GM21619 (cell line): Measurements from ENCODE around the gene WDSUB1.

Experiments used
- ATAC-seq: cut with Tn5 transposase; IDR thresholded peaks from one replicate; pipeline ENCODE4 v1.9.1; 2021; ENCODE audit not compliant: unreplicated experiment

WDSUB1 gene

GRCh38 chr2:159199761-159200465 lies 86.6 kb downstream of the WDSUB1 start:
- no peak for ATAC-seq

DNA sequence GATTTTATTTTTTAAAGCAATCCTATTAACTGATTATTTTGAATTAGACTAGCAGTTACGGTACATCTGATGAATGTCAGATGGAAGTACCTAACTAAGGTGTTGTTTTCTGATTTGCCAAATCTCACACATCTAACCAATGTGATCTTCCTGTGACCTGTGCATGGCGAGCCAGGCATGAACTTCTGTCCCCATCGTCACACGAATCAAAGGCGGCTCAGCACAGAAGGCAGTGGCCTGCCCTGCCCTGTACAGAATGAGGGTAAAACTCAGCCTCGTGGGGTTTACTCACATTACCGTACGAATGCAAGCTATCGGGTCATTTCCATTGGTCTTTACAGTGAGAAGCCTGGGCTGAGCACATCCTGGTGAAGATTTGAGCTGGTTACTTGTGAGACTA lies 87.3 kb downstream of the WDSUB1 start:
- no peak for ATAC-seq

DNA sequence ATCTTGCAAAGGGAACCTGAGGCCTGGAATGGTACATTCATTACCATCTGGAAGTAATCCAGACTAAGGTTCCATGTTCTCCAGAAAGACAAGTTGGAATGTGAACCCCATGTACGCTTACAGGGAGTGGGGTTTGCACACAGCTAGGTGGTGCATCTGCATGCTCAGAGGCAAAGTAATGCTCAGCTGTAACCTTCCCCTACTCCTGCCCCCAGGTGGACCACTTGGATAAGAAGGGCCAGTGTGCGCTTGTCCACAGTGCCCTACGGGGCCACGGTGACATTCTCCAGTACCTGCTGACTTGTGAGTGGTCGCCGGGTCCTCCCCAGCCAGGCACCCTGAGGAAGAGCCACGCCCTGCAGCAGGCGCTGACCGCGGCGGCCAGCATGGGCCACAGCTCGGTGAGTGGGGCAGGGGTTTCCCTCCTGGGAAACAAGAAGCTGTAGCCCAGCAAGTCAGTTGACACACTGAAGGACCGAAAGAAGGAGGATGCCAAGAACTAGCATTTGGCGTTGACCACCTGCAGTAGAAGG lies 90.0 kb downstream of the WDSUB1 start:
- no peak for ATAC-seq

DNA sequence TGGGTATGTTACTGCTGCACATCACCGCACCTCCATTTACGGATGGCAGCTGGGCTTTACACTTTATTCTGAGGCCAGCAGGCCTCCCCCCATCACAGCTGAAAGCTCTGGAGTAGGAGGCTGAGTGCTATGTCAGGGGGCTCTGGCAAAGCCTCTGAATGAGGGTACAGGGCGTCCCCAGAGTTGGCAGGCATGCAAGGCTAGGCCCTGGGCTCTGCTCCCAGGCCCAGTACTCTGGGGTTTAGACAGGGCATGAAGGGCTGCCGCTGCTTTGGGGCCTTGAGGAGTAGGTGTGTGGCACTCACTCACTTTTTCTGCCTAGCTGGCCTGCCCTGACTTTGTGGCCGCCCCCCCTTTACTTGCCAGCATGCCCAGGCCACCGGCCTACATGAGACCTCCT lies 90.8 kb downstream of the WDSUB1 start:
- no peak for ATAC-seq

DNA sequence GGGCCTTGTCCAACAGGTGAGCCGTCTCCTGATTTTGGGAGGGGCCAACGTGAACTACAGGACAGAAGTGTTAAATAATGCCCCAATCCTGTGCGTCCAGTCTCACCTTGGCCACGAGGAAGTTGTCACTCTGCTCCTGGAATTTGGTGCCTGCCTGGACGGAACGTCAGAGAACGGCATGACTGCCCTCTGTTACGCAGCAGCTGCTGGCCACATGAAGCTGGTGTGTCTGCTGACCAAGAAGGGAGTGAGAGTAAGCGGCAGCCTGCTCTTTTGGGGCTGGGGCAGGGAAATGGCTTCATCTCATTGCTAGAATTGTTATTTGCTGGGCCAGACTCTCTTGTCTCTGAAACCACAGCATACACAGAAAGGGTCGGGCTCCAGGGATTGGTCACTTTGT lies 92.3 kb downstream of the WDSUB1 start:
- ATAC-seq: no peak

- no peak for ATAC-seq
These were observed 92.7 kb downstream of the WDSUB1 start for GRCh38 chr2:159193791-159194190.

GRCh38 chr2:159192371-159192918 lies 94.1 kb downstream of the WDSUB1 start:
- no peak for ATAC-seq

DNA sequence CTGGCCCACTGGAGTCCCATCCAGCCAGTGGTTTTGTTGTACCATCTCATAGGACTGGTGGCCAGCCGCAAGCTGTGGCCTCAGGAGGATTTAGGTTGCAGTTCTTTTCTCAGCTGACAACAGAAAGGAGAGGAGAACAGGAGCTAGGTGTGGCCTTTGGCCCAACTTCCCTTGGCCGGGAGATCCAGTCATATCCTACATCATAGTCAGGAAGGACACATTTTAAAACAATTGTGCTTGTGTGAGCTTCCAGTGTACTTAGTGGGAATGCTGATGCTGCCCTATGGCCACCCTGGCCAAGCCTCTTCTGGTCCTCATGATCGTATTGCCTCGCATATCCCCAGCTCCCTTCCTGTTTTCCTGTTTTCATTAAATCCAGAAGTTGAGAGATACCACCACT lies 98.1 kb downstream of the WDSUB1 start:
- ATAC-seq: no peak

DNA sequence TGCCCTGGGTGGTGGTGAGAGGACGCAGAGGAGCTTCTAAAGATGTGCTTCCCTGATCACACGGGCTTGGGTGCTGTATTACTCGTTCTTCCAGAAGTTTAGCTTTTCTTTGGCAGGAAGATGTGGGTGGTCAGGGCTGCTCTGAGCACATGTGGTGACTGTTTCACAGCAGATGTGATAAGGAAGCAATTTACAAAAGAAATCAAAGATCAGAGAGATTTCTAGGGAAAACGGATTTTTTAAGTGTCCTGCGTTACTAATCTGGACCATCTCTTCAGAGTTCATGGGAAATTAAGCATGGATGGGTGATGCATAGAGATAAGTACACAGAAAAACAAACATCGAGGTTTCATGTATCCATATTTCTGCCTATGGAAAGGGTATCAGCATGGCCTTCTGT lies 99.4 kb downstream of the WDSUB1 start:
- ATAC-seq: no peak

DNA sequence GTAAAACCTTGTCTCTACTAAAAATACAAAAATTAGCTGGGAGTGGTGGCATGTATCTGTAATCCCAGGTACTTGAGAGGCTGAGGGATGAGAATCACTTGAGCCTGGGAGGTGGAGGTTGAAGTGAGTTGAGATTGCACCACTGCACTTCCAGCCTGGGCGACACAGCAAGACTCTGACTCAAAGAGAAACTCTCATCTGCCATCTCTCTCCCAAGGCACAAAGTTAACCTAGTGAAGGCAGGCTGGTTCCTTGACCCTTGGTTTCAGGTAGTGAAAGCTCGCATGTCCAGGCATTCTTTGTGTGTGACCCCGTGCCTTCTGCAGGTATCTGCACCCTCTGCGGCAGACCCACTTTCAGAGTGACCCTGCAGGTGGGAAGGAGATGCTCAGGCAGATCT lies 100.0 kb downstream of the WDSUB1 start:
- no peak for ATAC-seq
